Jurkat, Clone E6-1 (cell line): ENCODE measurements around the gene CCDC197.

ENCODE experiments used
- DNase-seq: peaks from one replicate; pipeline ENCODE4 v3.0.0-alpha.2; 2011; ENCODE audit warnings: low read depth, low spot score
- H3K4me3 ChIP-seq: 2 replicates; pipeline ENCODE4 v1.5.1; 2011; ENCODE audit warnings: mild to moderate bottlenecking, low read length, control low read depth, moderate library complexity

Gene CCDC197

DNA sequence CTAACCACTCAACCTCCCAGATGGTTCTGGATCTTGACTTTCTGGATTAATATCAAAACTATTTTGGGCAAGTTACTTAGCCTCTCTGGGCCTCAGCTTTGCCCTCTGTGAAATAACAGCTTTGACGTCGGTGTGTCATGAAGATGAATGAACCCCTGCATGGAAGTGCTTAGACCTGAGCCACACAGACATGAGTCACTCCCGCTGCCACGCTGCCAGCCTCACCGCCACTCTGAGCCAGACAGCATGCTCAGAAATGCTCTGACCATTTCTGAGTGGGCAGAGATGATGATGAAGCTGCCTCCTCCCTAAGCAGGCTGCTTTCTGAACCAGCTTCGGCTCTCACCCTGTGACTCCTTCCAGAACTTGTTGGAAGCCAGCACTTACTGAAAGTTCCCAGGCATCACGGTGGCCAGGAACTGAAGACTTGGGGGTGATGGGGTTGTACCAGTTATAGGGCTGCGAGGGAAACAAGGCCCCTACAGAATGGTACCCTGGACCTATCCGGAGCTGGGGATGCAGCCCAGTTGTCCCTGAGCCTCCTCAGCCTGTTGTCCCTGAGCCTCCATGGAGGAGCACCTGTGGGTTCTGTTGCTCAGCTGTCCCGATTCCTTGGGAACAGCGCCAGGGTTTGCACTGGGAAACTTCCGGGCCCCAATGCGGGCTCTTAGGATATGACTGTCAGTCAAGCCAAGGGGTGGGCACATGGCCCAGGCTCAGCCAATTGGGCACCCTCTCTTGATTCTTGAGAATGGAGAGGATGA, 2.0 kb upstream of the CCDC197 start:
- H3K4me3 ChIP-seq = no peak overlapping the region
- no peak for DNase-seq

- no peak overlapping the region for H3K4me3 ChIP-seq
- no peak for DNase-seq
Observed at GRCh38 chr14:93996130-93996695, 888 bp upstream of the CCDC197 start.

GRCh38 chr14:93997916-93998870, 1.1 kb downstream of the CCDC197 start:
- no peak overlapping the region for H3K4me3 ChIP-seq
- no peak for DNase-seq

DNA sequence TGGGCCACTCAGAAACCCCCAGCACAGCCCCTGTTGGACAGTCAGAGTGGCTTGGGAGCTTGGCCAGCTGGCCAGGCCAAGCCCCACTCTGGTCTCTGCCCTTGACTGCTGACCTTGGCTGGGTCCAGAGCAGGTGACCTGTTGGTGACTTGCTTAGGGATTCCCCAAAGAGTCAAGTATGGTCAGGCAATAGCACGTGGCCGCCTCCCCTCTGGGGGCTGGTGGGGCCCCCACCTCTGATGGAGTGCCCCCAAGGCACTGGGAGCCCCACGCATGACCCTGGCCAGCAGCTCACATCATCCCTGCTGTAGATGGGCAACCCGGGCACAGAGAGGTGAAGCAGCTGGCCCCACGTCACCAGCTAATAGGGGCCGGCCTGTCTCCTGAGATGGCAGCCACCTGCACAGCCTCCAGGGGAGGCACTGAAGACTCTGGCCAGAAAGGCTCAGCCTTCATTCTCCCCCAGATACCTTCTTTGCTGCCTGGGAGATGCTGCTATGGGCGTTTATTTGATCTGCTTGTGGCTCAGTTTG, 1.8 kb downstream of the CCDC197 start:
- DNase-seq = no peak
- H3K4me3 ChIP-seq = no peak overlapping the region

DNA sequence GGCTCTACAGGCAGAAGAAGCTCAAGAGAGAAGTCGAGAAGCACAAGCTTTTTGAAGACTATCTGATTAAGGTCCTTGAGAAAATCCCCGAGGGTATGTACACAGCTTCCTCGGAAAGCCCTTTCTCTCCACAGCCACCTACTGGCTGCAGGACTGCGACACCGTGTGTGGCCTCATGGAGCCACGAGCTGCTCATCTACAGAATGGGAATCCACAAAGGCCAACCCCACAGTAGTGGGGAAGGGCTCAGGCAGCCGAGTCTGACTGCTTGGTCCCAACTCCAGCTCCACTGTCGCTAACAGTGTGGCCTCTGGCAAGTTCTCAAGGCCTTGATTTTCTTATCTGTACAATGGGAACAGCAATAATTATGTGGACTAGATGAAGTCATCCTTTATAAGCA, 2.5 kb downstream of the CCDC197 start:
- H3K4me3 ChIP-seq = no peak overlapping the region
- no peak for DNase-seq

DNA sequence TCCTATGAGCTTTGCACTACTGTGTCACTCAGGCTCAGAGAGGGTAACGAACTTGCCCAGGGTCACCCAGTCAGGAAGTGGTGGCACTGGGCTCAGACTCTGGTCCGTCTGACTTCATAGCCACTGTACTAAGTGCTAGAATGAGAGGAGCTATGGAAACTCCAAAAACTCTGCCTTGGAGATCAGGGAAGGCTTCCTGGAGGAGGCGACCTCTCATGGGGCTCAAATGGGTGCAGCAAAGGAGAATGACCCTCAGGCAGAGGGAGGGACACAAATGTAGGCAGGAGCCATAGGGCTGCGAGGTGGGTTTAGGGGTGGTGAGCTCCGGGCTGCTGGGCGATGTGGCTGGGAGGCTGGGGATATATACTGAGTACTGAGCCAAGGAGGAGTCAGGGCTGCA, 3.2 kb downstream of the CCDC197 start:
- no peak for DNase-seq
- no peak overlapping the region for H3K4me3 ChIP-seq

DNA sequence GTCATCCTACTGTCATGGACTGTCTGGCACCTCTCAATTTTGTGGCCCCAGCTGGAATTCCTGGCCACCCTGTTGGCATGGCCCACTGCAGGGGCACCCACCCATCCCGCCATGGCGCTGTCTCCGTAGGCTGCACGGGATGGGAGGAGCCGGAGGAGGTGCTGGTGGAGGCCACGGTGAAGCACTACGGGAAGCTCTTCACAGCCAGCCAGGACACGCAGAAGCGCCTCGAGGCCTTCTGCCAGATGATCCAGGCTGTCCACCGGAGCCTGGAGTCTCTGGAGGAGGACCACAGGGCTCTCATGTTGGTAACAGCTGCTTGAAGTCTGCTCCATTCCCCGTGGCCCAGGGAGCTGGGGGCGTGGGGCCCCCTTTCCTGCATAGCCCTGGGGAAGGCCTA, 3.9 kb downstream of the CCDC197 start:
- no peak for DNase-seq
- H3K4me3 ChIP-seq = no peak overlapping the region

DNA sequence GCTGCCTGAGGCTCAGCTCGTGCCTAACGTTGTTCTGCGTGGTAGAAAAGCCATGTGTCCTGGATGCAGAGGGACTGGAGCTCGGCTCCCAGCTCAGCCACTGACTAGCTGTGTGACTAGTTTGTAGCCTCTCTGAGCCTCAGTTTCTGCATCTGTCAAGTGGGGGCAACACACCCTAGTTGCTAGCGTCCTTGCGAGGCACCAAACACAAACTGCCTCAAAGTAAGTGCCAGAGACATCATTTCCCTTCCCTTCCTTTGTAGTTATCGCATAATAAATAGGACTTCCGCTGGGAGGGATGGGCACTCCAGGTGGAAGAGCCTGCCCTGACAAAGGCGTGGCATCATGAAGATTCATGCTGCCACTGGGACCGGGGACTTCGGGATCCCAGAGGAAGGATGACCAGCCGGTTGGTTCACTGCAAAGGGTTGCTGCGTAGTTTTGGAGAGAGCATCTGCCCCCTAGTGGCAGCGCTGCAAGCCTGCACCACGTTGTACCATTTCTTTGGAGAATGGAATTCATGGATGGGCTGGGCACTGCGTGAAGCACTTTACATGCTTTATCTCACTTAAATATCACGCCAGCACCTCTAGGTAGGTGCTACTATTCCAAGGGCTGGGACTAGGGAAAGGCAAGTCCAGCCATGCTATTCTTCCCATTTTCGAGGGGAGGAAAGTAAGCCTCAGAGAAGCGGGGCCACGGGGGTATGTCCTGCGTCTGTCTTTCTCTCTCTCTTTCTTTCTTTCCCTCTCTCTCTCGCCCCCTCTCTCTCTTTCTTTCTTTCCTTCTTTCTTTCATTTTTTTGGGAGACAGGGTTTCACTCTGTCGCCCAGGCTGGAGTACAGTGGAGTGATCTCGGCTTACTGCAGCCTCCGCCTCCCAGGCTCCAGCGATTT, 4.6 kb downstream of the CCDC197 start:
- DNase-seq = peak; percentile 34
- no peak overlapping the region for H3K4me3 ChIP-seq

GRCh38 chr14:94003397-94003796, 6.3 kb downstream of the CCDC197 start:
- DNase-seq = no peak
- H3K4me3 ChIP-seq = no peak overlapping the region

GRCh38 chr14:94004015-94004414, 6.9 kb downstream of the CCDC197 start:
- no peak overlapping the region for H3K4me3 ChIP-seq
- DNase-seq = no peak

GRCh38 chr14:94005324-94006073, 8.4 kb downstream of the CCDC197 start:
- H3K4me3 ChIP-seq = no peak overlapping the region
- no peak for DNase-seq

DNA sequence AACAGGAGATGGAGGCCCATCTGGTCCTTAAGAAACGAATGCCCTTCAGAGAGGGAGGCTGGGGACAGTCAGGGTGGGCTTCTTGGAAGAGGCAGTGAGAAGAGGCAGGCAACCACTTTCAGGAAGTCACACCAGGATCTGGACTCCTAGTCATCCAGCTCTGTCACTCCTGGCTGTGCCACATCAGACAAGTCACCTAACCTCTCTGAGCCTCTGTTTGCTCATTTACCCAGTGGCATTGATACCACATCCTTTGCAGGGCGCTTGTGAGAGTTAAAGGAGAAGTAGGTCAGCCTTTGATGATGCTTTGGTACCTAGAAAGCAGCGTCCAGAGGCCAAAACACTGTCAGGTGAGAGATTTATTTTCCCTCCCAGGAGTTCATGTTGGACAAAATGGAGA, 11.1 kb downstream of the CCDC197 start:
- no peak for DNase-seq
- H3K4me3 ChIP-seq = no peak overlapping the region

GRCh38 chr14:94009767-94010166, 12.7 kb downstream of the CCDC197 start:
- H3K4me3 ChIP-seq = no peak overlapping the region
- no peak for DNase-seq

- H3K4me3 ChIP-seq = no peak overlapping the region
- DNase-seq = no peak
Observed at GRCh38 chr14:94010625-94011024, 13.5 kb downstream of the CCDC197 start.

GRCh38 chr14:94011795-94012194, 14.7 kb downstream of the CCDC197 start:
- DNase-seq = peak; percentile 41

GRCh38 chr14:94014382-94014781, 17.3 kb downstream of the CCDC197 start:
- H3K4me3 ChIP-seq = no peak overlapping the region
- DNase-seq = no peak

More at GRCh38 chr14:94011795-94012194, 14.7 kb downstream of the CCDC197 start:
- no peak overlapping the region for H3K4me3 ChIP-seq

DNA sequence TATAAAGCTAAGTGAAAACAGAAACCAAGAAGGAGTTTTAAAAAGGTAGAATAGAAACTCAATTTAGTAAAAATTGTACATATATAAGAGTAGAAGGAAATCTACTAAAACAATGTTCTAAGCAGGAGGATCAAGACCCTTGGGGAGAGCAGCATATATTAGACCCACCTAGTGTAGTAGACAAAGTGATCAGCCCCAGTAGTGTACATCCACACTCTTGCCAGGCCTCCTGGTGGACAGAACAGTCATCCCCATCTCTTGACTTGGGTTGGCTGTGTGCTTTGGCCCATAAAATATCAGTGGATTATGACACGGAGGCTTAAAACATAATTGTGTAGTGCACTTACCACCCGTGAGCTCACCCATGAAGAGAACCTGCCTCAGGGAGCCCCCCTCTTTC, 18.1 kb downstream of the CCDC197 start:
- no peak for DNase-seq
- no peak overlapping the region for H3K4me3 ChIP-seq

DNA sequence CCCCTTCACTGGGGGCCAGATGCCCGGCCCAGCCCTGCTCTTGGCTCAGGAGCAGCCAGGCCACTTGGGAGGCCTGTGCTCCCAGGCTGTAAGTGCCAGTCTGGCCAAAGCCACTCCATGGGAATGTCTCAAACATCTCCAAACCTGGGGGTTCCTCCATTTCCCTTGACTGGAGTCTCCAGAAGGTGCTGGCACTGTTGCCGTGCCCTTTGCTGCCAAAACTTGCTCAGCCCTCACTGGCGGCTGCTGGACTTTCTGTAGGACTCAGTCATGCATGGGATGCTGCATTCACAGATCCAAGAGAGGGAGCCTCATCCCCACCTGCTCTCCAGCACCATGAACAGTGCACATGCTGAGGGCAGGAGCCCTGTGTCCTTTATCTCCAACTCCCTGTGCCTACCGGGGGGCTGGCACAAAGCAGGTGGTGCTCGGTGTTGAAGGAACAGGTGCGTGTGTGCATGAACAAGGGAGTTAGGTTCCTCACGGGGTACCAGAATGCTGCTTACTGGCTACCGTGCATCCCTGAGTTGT, 19.4 kb downstream of the CCDC197 start:
- H3K4me3 ChIP-seq = no peak overlapping the region
- DNase-seq = no peak
